HEK293 (cell line): Measurements from ENCODE around the gene SLC12A8.

Experiments
- CTCF ChIP-seq: fragments of 450-650 bp; formaldehyde crosslinking; IDR thresholded peaks from 2 replicates; pipeline ENCODE4 v1.5.1; 2016; ENCODE audit warnings: missing biosample characterization, missing genetic modification characterization
- ZBTB49 ChIP-seq: fragments of 450-650 bp; formaldehyde crosslinking; IDR thresholded peaks from 2 replicates; pipeline ENCODE4 v1.5.1; 2016; ENCODE audit warnings: missing biosample characterization, missing genetic modification characterization, low read depth
- ZNF184 ChIP-seq: fragments of 450-650 bp; IDR thresholded peaks from 2 replicates; pipeline ENCODE4 v1.5.1; 2018; ENCODE audit warnings: missing biosample characterization, mild to moderate bottlenecking, missing genetic modification characterization

- TF ChIP-seq ZNF184 (tag by site-specific recombination), result no peak
- TF ChIP-seq CTCF, result no peak
- TF ChIP-seq ZBTB49 (tag by site-specific recombination), result no peak
Observed at GRCh38 chr3:125090649-125091048, 121.9 kb downstream of the SLC12A8 start.
